H1 (cell line): ENCODE results near the gene R3HDM4.

Experiments
- ASH2L ChIP-seq: fragments of 200-600, 300-600 bp; sonication (generic); IDR thresholded peaks from one replicate; pipeline ENCODE4 v1.7.1; 2017; ENCODE audit warnings: low read length
- BCL11A ChIP-seq, 2 experiments: IDR thresholded peaks; one replicate each; pipeline ENCODE4 v1.6.1; 2011; ENCODE audit warnings: low read depth in 2 of 2, low read length in 2 of 2, mild to moderate bottlenecking in 2 of 2
- CTCF ChIP-seq, 3 experiments: IDR thresholded peaks; 1 replicate in 2 of 3; 2 replicates in 1 of 3; pipeline versions ENCODE4 v1.5.1 to v1.6.1; 2011; ENCODE audit warnings: low read length in 3 of 3, mild to moderate bottlenecking in 3 of 3, inconsistent platforms in 2 of 3, low read depth in 1 of 3, moderate library complexity in 1 of 3; ENCODE audit not compliant: insufficient read depth in 1 of 3; ENCODE audit errors: control extremely low read depth in 1 of 3
- EGR1 ChIP-seq: IDR thresholded peaks from 2 replicates; pipeline ENCODE4 v1.6.1; 2011; ENCODE audit warnings: low read depth, low read length, borderline replicate concordance
- EZH2 ChIP-seq: fragments of 200-600 bp; sonication (generic); IDR thresholded peaks from 2 replicates; pipeline ENCODE4 v1.7.1; 2012; ENCODE audit warnings: low read depth, mild to moderate bottlenecking, moderate library complexity, low read length, inconsistent platforms; ENCODE audit not compliant: severe bottlenecking
- GABPA ChIP-seq: IDR thresholded peaks from 2 replicates; pipeline ENCODE4 v1.6.1; 2011; ENCODE audit warnings: mild to moderate bottlenecking, low read length, moderate library complexity, borderline replicate concordance; ENCODE audit not compliant: insufficient read depth
- GTF2F1 ChIP-seq: IDR thresholded peaks from 2 replicates; pipeline ENCODE4 v1.6.1; 2012; ENCODE audit warnings: low read depth, low read length, improper control_type of control experiment, borderline replicate concordance
- JUND ChIP-seq: IDR thresholded peaks from 2 replicates; pipeline ENCODE4 v1.6.1; 2011; ENCODE audit warnings: mild to moderate bottlenecking, improper control_type of control experiment, low read length
- PHF8 ChIP-seq: fragments of 200-600 bp; sonication (generic); conservative IDR thresholded peaks from 2 replicates; pipeline ENCODE4 v1.7.1; 2012; ENCODE audit warnings: low read depth, mild to moderate bottlenecking, inconsistent platforms, low read length, moderate library complexity
- RXRA ChIP-seq: IDR thresholded peaks from 2 replicates; pipeline ENCODE4 v1.6.1; 2011; ENCODE audit warnings: low read depth, mild to moderate bottlenecking, low read length, moderate library complexity; ENCODE audit not compliant: insufficient read depth
- SP2 ChIP-seq: IDR thresholded peaks from 2 replicates; pipeline ENCODE4 v1.6.1; 2012; ENCODE audit warnings: mild to moderate bottlenecking, low read length, inconsistent platforms
- SUZ12 ChIP-seq: fragments of 200-600 bp; sonication (generic); IDR thresholded peaks from 2 replicates; pipeline ENCODE4 v1.6.1; 2012; ENCODE audit warnings: mild to moderate bottlenecking, inconsistent platforms, low read length, moderate library complexity, mixed read lengths

- no peak for TF ChIP-seq EZH2
- no peak for TF ChIP-seq GTF2F1
- TF ChIP-seq GABPA = no peak
- TF ChIP-seq RXRA = no peak
- TF ChIP-seq CTCF (IDR thresholded peaks at IDR 0.05; ENCODE audit: control extremely low read depth in 1 of 3, insufficient read depth in 1 of 3, low read depth in 1 of 3, low read length in 3 of 3) = no peak
- no peak for TF ChIP-seq BCL11A (IDR thresholded peaks at IDR 0.05; ENCODE audit: low read depth in 2 of 2, low read length in 2 of 2)
- TF ChIP-seq ASH2L = no peak
- no peak for TF ChIP-seq EGR1
- no peak for TF ChIP-seq JUND
- TF ChIP-seq SUZ12 = no peak
- no peak for TF ChIP-seq SP2
- TF ChIP-seq PHF8 = no peak
These were observed 47.6 kb upstream of the R3HDM4 start for GRCh38 chr19:960601-960938.
